Transverse colon (tissue), 4 donors: ENCODE data around the gene CCDC134. TPM values are rescaled to one million over a fixed set of nuclear protein-coding genes. Genes with fewer than 3 reads are reported as not detected.

Experiments used
- DNase-seq: peaks from one replicate; pipeline ENCODE4 v3.0.0-alpha.2; 2019
- H3K27ac ChIP-seq, 4 donors: fragments of 200-600 bp; sonication (generic); 2 replicates each; pipeline ENCODE4 v1.5.1; 2016 to 2018; ENCODE audit warnings: inconsistent platforms in 4 of 4
- H3K27me3 ChIP-seq: fragments of 200-600 bp; sonication (generic); 2 replicates; pipeline ENCODE4 v1.5.1; 2017; ENCODE audit warnings: inconsistent platforms
- H3K36me3 ChIP-seq, 4 donors: fragments of 200-600 bp; sonication (generic); 2 replicates each; pipeline ENCODE4 v1.5.1; 2017 to 2019; ENCODE audit warnings: inconsistent platforms in 4 of 4
- H3K4me1 ChIP-seq, 4 donors: fragments of 200-600 bp; sonication (generic); 2 replicates each; pipeline ENCODE4 v1.5.1; 2017 to 2020; ENCODE audit warnings: inconsistent platforms in 4 of 4
- H3K4me3 ChIP-seq, 4 donors: fragments of 200-600 bp; sonication (generic); 1 replicate in 1 of 4; 2 replicates in 3 of 4; pipeline versions ENCODE4 v1.5.1 to v1.6.1; 2017 to 2019; ENCODE audit warnings: inconsistent platforms in 4 of 4
- H3K9me3 ChIP-seq, 2 donors: fragments of 200-600 bp; sonication (generic); 2 replicates each; pipeline ENCODE4 v1.5.1; 2017 to 2019; ENCODE audit warnings: inconsistent platforms in 2 of 2
- CTCF ChIP-seq, 5 experiments: fragments of 200-600 bp in 3 of 5; fragments of 450-650 bp in 2 of 5; sonication (generic) in 3 of 5; IDR thresholded peaks; 1 replicate in 2 of 5; 2 replicates in 3 of 5; pipeline ENCODE4 v1.5.1; 2016 to 2017; ENCODE audit warnings: antibody characterized with exemption in 5 of 5, inconsistent platforms in 3 of 5, mild to moderate bottlenecking in 2 of 5, moderate library complexity in 1 of 5
- EP300 ChIP-seq: sonication (generic); formaldehyde crosslinking; IDR thresholded peaks from one replicate; pipeline ENCODE4 v1.6.1; 2017; ENCODE audit warnings: antibody characterized with exemption, low read depth
- POLR2A ChIP-seq: fragments of 450-650 bp; IDR thresholded peaks from one replicate; pipeline ENCODE4 v1.6.1; 2016; ENCODE audit warnings: antibody characterized with exemption, mild to moderate bottlenecking, moderate library complexity
- POLR2AphosphoS5 ChIP-seq, 3 donors: sonication (generic); formaldehyde crosslinking; IDR thresholded peaks; one replicate each; pipeline ENCODE4 v1.6.1; 2016; ENCODE audit warnings: antibody characterized with exemption in 3 of 3
- WGBS, 2 donors: methylation state at CpG; one replicate each; pipeline ENCODE4 v1.1.5; 2018; ENCODE audit warnings: low coverage in 1 of 2; 5-methylcytosine and 5-hydroxymethylcytosine counted together
- in situ Hi-C, 4 donors: fragments of 200-750 bp; cut with MboI; loops; one replicate each; pipeline versions ENCODE4 v1.15.0 to v1.15.1; 2017; ENCODE audit warnings: low sequenced_read_pairs in 3 of 4, low pct_ligation_motif_present in 1 of 4, low pct_unique_long_range_greater_than_20kb in 1 of 4
- intact Hi-C: fragments of 100-400 bp; cut with DNase I; formaldehyde crosslinking; loops from one replicate; pipeline ENCODE4 v1.15.1; 2023; ENCODE audit warnings: low total_unique reads
- total RNA-seq, 4 donors: library from RNA; depleted of rRNA; stranded (reverse); fragments of >200 nt; gene quantifications; one replicate each; pipeline ENCODE4 v1.1.0, GENCODE V29; 2016

CCDC134 gene
- total RNA-seq: 1 to 10 TPM in 2 of 4 donors, not detected in 2; 5.9 to 9.8 TPM

GRCh38 chr22:41800348-41801146 lies at the start of gene CCDC134:
CCDC134 (plus strand) TSS chr22:41800679; CDS start chr22:41808891, 8,212 bp downstream.
- in situ Hi-C loops: loop anchor here in 2 of 4 donors (10.0 to 25.0 kb wide), 2 partner anchors 137 to 144 kb away; partner anchors contain the start of genes CENPM (in 2 of the 2) and TNFRSF13C (in 1 of the 2)
- TF ChIP-seq POLR2AphosphoS5 (IDR thresholded peaks at IDR 0.05) (peak; percentile 96 to 98 (median 98)), EP300 (no peak), POLR2A (peak; percentile 92), CTCF (IDR thresholded peaks at IDR 0.05) (peak in 1 of 5 experiments; percentile 8)
- 0 to 1% methylated on average over 1 to 36 of the region's 52 CpGs for WGBS, 2 donors
- intact Hi-C loops: loop anchor here (10.0 kb wide), 1 partner anchor 56 kb away; no protein-coding TSS in a partner anchor
- Histone ChIP-seq H3K9me3 (no peaks in the 10 kb centered on the region), H3K27me3 (no peaks in the 10 kb centered on the region), H3K27ac (peak within 1 kb of the TSS; percentile 86 to 91 (median 88)), H3K36me3 (no peaks in the 10 kb centered on the region), H3K4me1 (peaks cover 10 to 23% (median 18%) of the 10 kb centered on the region in 4 donors), H3K4me3 (peak within 1 kb of the TSS; percentile 44 to 91 (median 74))
- peak; percentile 94 for DNase-seq

DNA sequence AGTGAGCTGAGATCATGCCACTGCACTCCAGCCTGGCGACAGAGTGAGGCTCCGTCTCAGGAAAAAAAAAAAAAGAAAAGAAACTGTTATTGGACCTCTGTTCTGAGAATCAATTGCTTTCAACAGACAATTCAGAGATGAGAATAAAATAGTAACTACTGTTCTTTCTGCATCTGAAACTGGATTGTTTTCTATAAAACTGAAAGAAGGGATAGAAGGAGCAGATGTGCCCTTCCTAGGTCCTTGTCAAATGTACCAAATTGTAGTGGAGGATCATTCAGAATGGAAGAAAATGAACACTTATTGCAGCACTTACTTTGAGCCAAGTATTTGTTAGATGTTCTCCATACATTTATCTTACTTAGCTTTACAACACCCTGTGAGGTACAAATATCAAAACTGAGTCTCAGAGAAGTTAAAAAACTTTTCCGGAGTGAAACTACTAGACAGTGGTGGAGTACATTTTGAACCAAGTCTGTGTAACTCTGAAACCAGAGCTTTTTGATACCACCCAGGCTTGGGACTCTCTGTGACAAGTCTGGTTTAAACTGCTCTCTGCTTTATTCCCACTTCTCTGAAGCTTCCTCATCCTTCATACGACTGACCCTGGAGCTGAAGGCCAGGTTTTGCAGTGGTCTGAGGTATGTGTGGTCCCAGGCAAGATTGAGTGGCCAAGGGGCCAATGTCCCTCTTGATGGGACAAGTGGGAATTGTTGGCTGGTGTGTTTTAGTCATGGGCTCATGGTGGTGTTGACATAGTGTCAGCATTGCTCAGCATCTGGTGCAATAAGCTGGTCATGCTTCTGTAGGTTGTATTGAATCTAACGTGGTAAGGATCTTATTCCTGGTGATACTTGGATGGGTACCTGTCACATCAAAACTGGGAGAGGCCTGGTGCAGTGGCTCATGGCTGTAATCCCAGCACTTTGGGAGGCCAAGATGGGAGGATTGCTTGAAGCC lies 48.2 kb upstream of the CCDC134 start:
- no peak overlapping the region for H3K4me3 ChIP-seq
- 71 to 78% methylated on average over 5 of the region's 5 CpGs for WGBS, 2 donors
- no peaks in the 10 kb centered on the region for H3K36me3 ChIP-seq
- H3K4me1 ChIP-seq: no peaks in the 10 kb centered on the region
- in situ Hi-C loops: no loop called here
- peak overlapping the region in 1 of 4 donors; percentile 55 for H3K27ac ChIP-seq
- TF ChIP-seq CTCF (IDR thresholded peaks at IDR 0.05) (no peak), POLR2A (no peak), POLR2AphosphoS5 (IDR thresholded peaks at IDR 0.05) (no peak), EP300 (no peak)
- intact Hi-C loops: no loop called here
- no peaks in the 10 kb centered on the region for H3K9me3 ChIP-seq
- no peaks in the 10 kb centered on the region for H3K27me3 ChIP-seq
- no peak for DNase-seq

DNA sequence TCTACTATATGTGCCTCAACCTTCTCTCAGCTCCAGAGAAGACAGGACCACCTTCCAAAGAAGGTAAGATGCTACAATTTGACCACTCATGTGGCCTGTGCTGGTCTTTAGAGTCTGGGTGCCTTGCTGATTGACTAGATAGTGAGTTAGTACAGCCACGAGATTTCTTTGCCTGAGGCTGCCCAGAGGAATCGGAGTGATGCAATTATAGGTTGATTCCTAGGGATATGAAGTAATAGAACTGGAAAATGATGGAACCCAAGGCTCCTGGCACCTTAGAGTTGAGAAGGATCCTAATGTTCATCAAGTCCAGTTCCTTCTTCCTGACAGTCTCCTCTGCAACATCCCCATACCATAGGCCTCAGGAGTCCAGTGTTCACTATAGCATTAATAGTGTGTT lies 46.5 kb upstream of the CCDC134 start:
- in situ Hi-C loops: no loop called here
- 44 to 50% methylated on average over 2 of the region's 2 CpGs for WGBS, 2 donors

More for the DNA sequence above, 46.5 kb upstream of the CCDC134 start:
- Histone ChIP-seq H3K4me1 (no peaks in the 10 kb centered on the region), H3K36me3 (no peaks in the 10 kb centered on the region), H3K9me3 (no peaks in the 10 kb centered on the region), H3K4me3 (no peak overlapping the region), H3K27ac (peak overlapping the region in 1 of 4 donors; percentile 55), H3K27me3 (no peaks in the 10 kb centered on the region)
- intact Hi-C loops: no loop called here
- no peak for DNase-seq
- TF ChIP-seq POLR2A (no peak), CTCF (IDR thresholded peaks at IDR 0.05) (no peak), EP300 (no peak), POLR2AphosphoS5 (IDR thresholded peaks at IDR 0.05) (no peak)
